OCI-LY7 (cell line): ENCODE measurements around the gene RASAL2. TPM values are rescaled to one million over a fixed set of nuclear protein-coding genes. Genes with fewer than 3 reads are reported as not detected.

Experiments
- BruUV-seq: library from RNA; stranded (reverse); fragments of 400-500 nt; replicated peaks from 2 replicates; lab custom pipeline; 2021; lab: Mats Ljungman, UMichigan
- CTCF ChIA-PET: fragments of 300-600 bp; sonication (Branson Sonifier 250); formaldehyde crosslinking; loops from one replicate; lab custom pipeline; 2022; ENCODE audit warnings: antibody characterized with exemption; ENCODE audit not compliant: unreplicated experiment; lab: Charles Lee
- POLR2A ChIA-PET: fragments of 300-600 bp; sonication (Branson Sonifier 250); formaldehyde crosslinking; loops from one replicate; lab custom pipeline; 2022; ENCODE audit warnings: antibody characterized with exemption; lab: Charles Lee
- DNase-seq: peaks from one replicate; pipeline ENCODE4 v3.0.0-alpha.2; 2015; ENCODE audit warnings: low spot score
- H2AFZ ChIP-seq: fragments of 200-600 bp; sonication (generic), shearing (Covaris generic); 2 replicates; pipeline ENCODE4 v1.6.1; 2014; ENCODE audit warnings: mild to moderate bottlenecking, antibody characterized with exemption, low read length, moderate library complexity
- H3K27ac ChIP-seq: fragments of 200-600 bp; sonication (generic); 2 replicates; pipeline ENCODE4 v1.5.1; 2014; ENCODE audit warnings: mixed run types, low read depth, mild to moderate bottlenecking, moderate library complexity, low read length, inconsistent platforms; ENCODE audit not compliant: poor library complexity, severe bottlenecking
- H3K36me3 ChIP-seq: fragments of 200-600 bp; sonication (generic); 2 replicates; pipeline ENCODE4 v1.6.1; 2014; ENCODE audit warnings: mild to moderate bottlenecking, antibody characterized with exemption, low read length, moderate library complexity, mixed read lengths; ENCODE audit not compliant: insufficient read depth
- H3K4me1 ChIP-seq: fragments of 200-600 bp; sonication (generic); 2 replicates; pipeline ENCODE4 v1.5.1; 2014; ENCODE audit warnings: mild to moderate bottlenecking, low read length; ENCODE audit not compliant: insufficient read depth, poor library complexity, severe bottlenecking
- H3K4me2 ChIP-seq: fragments of 200-600 bp; sonication (generic); 2 replicates; pipeline ENCODE4 v1.6.1; 2014; ENCODE audit warnings: mild to moderate bottlenecking, low read length
- H3K4me3 ChIP-seq: fragments of 200-600 bp; sonication (generic); 2 replicates; pipeline ENCODE4 v1.5.1; 2014; ENCODE audit warnings: mild to moderate bottlenecking, low read depth, low read length; ENCODE audit not compliant: poor library complexity, severe bottlenecking
- H3K79me2 ChIP-seq: fragments of 200-600 bp; sonication (generic); 2 replicates; pipeline ENCODE4 v1.6.1; 2016; ENCODE audit warnings: low read depth, mild to moderate bottlenecking, low read length, moderate library complexity, mixed read lengths; ENCODE audit not compliant: insufficient read depth
- H3K9me2 ChIP-seq: fragments of 200-600 bp; sonication (generic); 2 replicates; pipeline ENCODE4 v1.6.1; 2016; ENCODE audit warnings: mild to moderate bottlenecking, low read length, mixed read lengths; ENCODE audit not compliant: insufficient read depth
- H3K9me3 ChIP-seq: fragments of 200-600 bp; sonication (generic); 2 replicates; pipeline ENCODE4 v1.6.1; 2014; ENCODE audit warnings: mild to moderate bottlenecking, mixed run types, low read length, mixed read lengths
- H4K20me1 ChIP-seq: fragments of 200-600 bp; sonication (generic); 2 replicates; pipeline ENCODE4 v1.6.1; 2014; ENCODE audit warnings: mild to moderate bottlenecking, antibody characterized with exemption, low read length, moderate library complexity, mixed read lengths; ENCODE audit not compliant: insufficient read depth
- EZH2phosphoT487 ChIP-seq: fragments of 200-600 bp; sonication (generic); IDR thresholded peaks from 2 replicates; pipeline ENCODE4 v1.6.1; 2018; ENCODE audit warnings: low read depth, borderline replicate concordance, mild to moderate bottlenecking, mixed run types, antibody characterized with exemption, low read length, moderate library complexity, mixed read lengths
- intact Hi-C: fragments of 100-400 bp; cut with micrococcal nuclease; formaldehyde crosslinking; loops from one replicate; pipeline ENCODE4 v1.10.0; 2022; ENCODE audit not compliant: unreplicated experiment
- total RNA-seq, 2 experiments: library from RNA; depleted of rRNA in 1 of 2; stranded (reverse); fragments of >200 nt in 1 of 2; shearing (Covaris generic) in 1 of 2; gene quantifications; 2 replicates each; pipeline ENCODE4 v1.2.3, GENCODE V29; 2014 to 2022
- TF ChIP-seq, protein P1 (sequence below): fragments of 200-600 bp; sonication (generic); conservative IDR thresholded peaks from 2 replicates; pipeline ENCODE4 v1.5.1; 2014; ENCODE audit warnings: mild to moderate bottlenecking, antibody characterized with exemption, low read length, moderate library complexity, mixed read lengths

Gene RASAL2
- total RNA-seq, 2 experiments from 2014 or later = 0.09 to 0.27 TPM

- no peak overlapping the region for H3K4me2 ChIP-seq
- H3K27ac ChIP-seq = no peak overlapping the region
- H3K4me1 ChIP-seq = no peaks in the 10 kb centered on the region
- DNase-seq = no peak
- TF ChIP-seq EZH2phosphoT487 = no peak
- TF ChIP-seq, protein P1, sequence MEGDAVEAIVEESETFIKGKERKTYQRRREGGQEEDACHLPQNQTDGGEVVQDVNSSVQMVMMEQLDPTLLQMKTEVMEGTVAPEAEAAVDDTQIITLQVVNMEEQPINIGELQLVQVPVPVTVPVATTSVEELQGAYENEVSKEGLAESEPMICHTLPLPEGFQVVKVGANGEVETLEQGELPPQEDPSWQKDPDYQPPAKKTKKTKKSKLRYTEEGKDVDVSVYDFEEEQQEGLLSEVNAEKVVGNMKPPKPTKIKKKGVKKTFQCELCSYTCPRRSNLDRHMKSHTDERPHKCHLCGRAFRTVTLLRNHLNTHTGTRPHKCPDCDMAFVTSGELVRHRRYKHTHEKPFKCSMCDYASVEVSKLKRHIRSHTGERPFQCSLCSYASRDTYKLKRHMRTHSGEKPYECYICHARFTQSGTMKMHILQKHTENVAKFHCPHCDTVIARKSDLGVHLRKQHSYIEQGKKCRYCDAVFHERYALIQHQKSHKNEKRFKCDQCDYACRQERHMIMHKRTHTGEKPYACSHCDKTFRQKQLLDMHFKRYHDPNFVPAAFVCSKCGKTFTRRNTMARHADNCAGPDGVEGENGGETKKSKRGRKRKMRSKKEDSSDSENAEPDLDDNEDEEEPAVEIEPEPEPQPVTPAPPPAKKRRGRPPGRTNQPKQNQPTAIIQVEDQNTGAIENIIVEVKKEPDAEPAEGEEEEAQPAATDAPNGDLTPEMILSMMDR = no peak
- BruUV-seq = no TSS peak
- H3K4me3 ChIP-seq = no peak overlapping the region
- ChIA-PET POLR2A (interaction anchor here (0.5 kb wide), 1 partner anchor 711 kb away, joined by 3 read pairs; no protein-coding TSS in a partner anchor), CTCF (no interaction called here)
- H3K9me2 ChIP-seq = no peaks in the 10 kb centered on the region
- no peaks in the 10 kb centered on the region for H3K9me3 ChIP-seq
- intact Hi-C loops = no loop called here
- H2AFZ ChIP-seq = no peak overlapping the region
- no peaks in the 10 kb centered on the region for H4K20me1 ChIP-seq
- H3K36me3 ChIP-seq = no peaks in the 10 kb centered on the region
- no peaks in the 10 kb centered on the region for H3K79me2 ChIP-seq
Measured at GRCh38 chr1:178465011-178465410, 371.1 kb downstream of the RASAL2 start.

DNA sequence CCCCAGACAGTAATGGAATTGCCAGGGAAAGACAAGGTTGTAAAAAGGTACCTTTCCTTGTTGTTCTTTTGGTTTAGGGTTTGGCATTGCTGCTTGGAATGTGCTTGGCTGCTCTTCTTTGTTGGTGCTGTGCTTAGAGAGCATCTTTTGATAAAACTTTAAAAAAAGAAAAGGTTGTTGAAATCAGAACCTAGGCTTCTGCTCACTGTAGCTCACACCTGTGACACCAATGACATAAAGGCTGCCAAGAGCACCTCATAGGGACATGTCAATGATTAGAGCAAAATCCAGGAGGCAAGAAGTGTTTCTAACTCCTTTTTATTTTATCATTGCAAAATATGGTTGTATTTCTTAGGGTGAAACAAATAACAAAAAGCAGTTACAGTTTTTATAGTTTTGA is 373.9 kb downstream of the RASAL2 start:
- Histone ChIP-seq H3K27ac (no peak overlapping the region), H3K9me3 (no peaks in the 10 kb centered on the region), H4K20me1 (no peaks in the 10 kb centered on the region), H3K79me2 (no peaks in the 10 kb centered on the region), H2AFZ (no peak overlapping the region), H3K4me1 (no peaks in the 10 kb centered on the region), H3K9me2 (no peaks in the 10 kb centered on the region), H3K4me2 (no peak overlapping the region), H3K36me3 (no peaks in the 10 kb centered on the region), H3K4me3 (no peak overlapping the region)
- intact Hi-C loops = no loop called here
- POLR2A ChIA-PET = no interaction called here
- no TSS peak for BruUV-seq
- DNase-seq = no peak
- CTCF ChIA-PET = no interaction called here
- TF ChIP-seq, protein P1 = no peak
- TF ChIP-seq EZH2phosphoT487 = no peak

DNA sequence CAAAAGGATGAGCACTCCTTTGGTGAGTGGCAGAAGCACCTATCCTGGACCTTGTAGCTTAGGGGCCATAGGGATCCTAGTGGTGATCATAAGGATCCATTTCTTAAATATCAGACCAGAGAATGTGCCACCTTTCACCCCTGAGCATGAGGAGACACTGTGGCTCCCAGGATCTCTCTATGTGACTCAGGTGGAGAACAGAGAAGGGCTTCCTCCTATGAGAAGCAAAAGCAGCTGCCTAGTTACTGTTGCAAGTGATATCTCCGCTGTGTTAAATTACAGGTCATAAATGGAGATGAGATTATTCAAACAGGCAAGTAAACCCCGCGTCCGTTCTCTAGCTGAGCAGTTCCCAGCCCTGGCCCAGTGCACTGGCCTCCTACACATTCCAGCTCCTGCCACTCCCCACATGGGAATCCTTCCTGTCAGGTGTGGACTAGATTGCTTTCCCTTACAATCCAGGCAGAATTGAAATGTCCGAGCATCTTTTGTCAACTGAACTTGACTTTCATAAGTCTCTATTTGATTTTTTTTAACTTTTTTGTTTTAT is 376.6 kb downstream of the RASAL2 start:
- ChIA-PET POLR2A (no interaction called here), CTCF (no interaction called here)
- H3K4me2 ChIP-seq = no peak overlapping the region
- H3K79me2 ChIP-seq = no peaks in the 10 kb centered on the region
- H3K9me3 ChIP-seq = no peaks in the 10 kb centered on the region
- H3K27ac ChIP-seq = no peak overlapping the region
- no peak overlapping the region for H2AFZ ChIP-seq
- no peak overlapping the region for H3K4me3 ChIP-seq
- no peaks in the 10 kb centered on the region for H3K36me3 ChIP-seq
- intact Hi-C loops = no loop called here
- H4K20me1 ChIP-seq = no peaks in the 10 kb centered on the region
- no peak for DNase-seq
- TF ChIP-seq, protein P1 = no peak
- TF ChIP-seq EZH2phosphoT487 = no peak
- no TSS peak for BruUV-seq
- no peaks in the 10 kb centered on the region for H3K9me2 ChIP-seq
- H3K4me1 ChIP-seq = no peaks in the 10 kb centered on the region
